HepG2 (cell line): ENCODE results near the gene RAPGEF5.

ENCODE experiments used
- CBX1 ChIP-seq: IDR thresholded peaks from one replicate; pipeline ENCODE4 v1.6.1; 2016; ENCODE audit warnings: antibody characterized with exemption, low read depth
- HDAC2 ChIP-seq: sonication (generic); formaldehyde crosslinking; IDR thresholded peaks from 2 replicates; pipeline ENCODE4 v1.4.0; 2020; ENCODE audit warnings: missing genetic modification reagents
- HIVEP1 ChIP-seq: sonication (generic); formaldehyde crosslinking; IDR thresholded peaks from 2 replicates; pipeline ENCODE4 v1.4.0; 2020; ENCODE audit warnings: mild to moderate bottlenecking, missing genetic modification reagents
- KDM3A ChIP-seq: IDR thresholded peaks from 2 replicates; pipeline ENCODE4 v1.6.1; 2018; ENCODE audit warnings: low read depth, missing compliant biosample characterization
- MAFK ChIP-seq, 2 experiments: IDR thresholded peaks in 1 of 2; conservative IDR thresholded peaks in 1 of 2; 2 replicates each; pipeline ENCODE4 v1.6.1; 2011; ENCODE audit warnings: improper control_type of control experiment in 2 of 2, low read length in 2 of 2
- POLR2A ChIP-seq, 2 experiments: IDR thresholded peaks; 2 replicates each; pipeline ENCODE4 v1.6.1; 2011; ENCODE audit warnings: low read depth in 2 of 2, low read length in 2 of 2, mild to moderate bottlenecking in 1 of 2, moderate library complexity in 1 of 2; ENCODE audit not compliant: insufficient read depth in 1 of 2
- SIX1 ChIP-seq: sonication (generic); formaldehyde crosslinking; IDR thresholded peaks from 2 replicates; pipeline ENCODE4 v1.4.0; 2020; ENCODE audit warnings: missing genetic modification reagents, borderline replicate concordance
- TRAFD1 ChIP-seq: sonication (generic); formaldehyde crosslinking; IDR thresholded peaks from 2 replicates; pipeline ENCODE4 v1.5.1; 2020; ENCODE audit warnings: missing genetic modification reagents, mild to moderate bottlenecking, borderline replicate concordance
- ZNF572 ChIP-seq: sonication (generic); formaldehyde crosslinking; IDR thresholded peaks from 2 replicates; pipeline ENCODE4 v1.5.1; 2020; ENCODE audit warnings: mild to moderate bottlenecking, missing genetic modification reagents
- ZSCAN22 ChIP-seq: sonication (generic); formaldehyde crosslinking; IDR thresholded peaks from 2 replicates; pipeline ENCODE4 v1.4.0; 2020; ENCODE audit warnings: mild to moderate bottlenecking, missing genetic modification reagents
- TF ChIP-seq, protein P1 (sequence below), 2 experiments: sonication (generic) in 1 of 2; formaldehyde crosslinking in 1 of 2; IDR thresholded peaks; 2 replicates each; pipeline versions ENCODE4 v1.4.0 to v1.6.1; 2016 to 2020; ENCODE audit warnings: borderline replicate concordance in 1 of 2, low read depth in 1 of 2, mild to moderate bottlenecking in 1 of 2, missing genetic modification reagents in 1 of 2

- TF ChIP-seq MAFK (conservative IDR thresholded peaks at IDR 0.05 in 1 of 2, IDR thresholded peaks at IDR 0.05 in 1 of 2; ENCODE audit: low read length in 2 of 2) = no peak
- no peak for TF ChIP-seq KDM3A (CRISPR knock-in tag)
- TF ChIP-seq SIX1 (CRISPR knock-in tag) = no peak
- TF ChIP-seq HIVEP1 = no peak
- no peak for TF ChIP-seq HDAC2 (CRISPR knock-in tag)
- TF ChIP-seq ZNF572 (CRISPR knock-in tag) = no peak
- no peak for TF ChIP-seq POLR2A (IDR thresholded peaks at IDR 0.05; ENCODE audit: insufficient read depth in 1 of 2, low read depth in 2 of 2, low read length in 2 of 2)
- no peak for TF ChIP-seq ZSCAN22 (CRISPR knock-in tag)
- TF ChIP-seq CBX1 = no peak
- TF ChIP-seq TRAFD1 (CRISPR knock-in tag) = no peak
- TF ChIP-seq, protein P1, sequence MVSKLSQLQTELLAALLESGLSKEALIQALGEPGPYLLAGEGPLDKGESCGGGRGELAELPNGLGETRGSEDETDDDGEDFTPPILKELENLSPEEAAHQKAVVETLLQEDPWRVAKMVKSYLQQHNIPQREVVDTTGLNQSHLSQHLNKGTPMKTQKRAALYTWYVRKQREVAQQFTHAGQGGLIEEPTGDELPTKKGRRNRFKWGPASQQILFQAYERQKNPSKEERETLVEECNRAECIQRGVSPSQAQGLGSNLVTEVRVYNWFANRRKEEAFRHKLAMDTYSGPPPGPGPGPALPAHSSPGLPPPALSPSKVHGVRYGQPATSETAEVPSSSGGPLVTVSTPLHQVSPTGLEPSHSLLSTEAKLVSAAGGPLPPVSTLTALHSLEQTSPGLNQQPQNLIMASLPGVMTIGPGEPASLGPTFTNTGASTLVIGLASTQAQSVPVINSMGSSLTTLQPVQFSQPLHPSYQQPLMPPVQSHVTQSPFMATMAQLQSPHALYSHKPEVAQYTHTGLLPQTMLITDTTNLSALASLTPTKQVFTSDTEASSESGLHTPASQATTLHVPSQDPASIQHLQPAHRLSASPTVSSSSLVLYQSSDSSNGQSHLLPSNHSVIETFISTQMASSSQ (IDR thresholded peaks at IDR 0.05; ENCODE audit: low read depth) = no peak
- TF ChIP-seq, protein P1 (CRISPR knock-in tag; IDR thresholded peaks at IDR 0.05; ENCODE audit: borderline replicate concordance) = no peak
These were observed 282.1 kb downstream of the RAPGEF5 start for GRCh38 chr7:22074897-22075296.
